SK-N-SH treated with all-trans-retinoic acid at 6 μM for 48 hours (cell line): ENCODE results near the gene CD244.

Source experiments
- ATAC-seq: fragments of 200-7000 bp; cut with Tn5 transposase; 3 replicates; pipeline ENCODE4 v1.9.1; 2020; ENCODE audit warnings: mild to moderate bottlenecking, moderate library complexity
- ARNTL ChIP-seq: fragments of 450-650 bp; formaldehyde crosslinking; IDR thresholded peaks from 2 replicates; pipeline ENCODE4 v1.5.0; 2020; ENCODE audit warnings: low read depth, mild to moderate bottlenecking, moderate library complexity, borderline replicate concordance
- BACH2 ChIP-seq: fragments of 250-450 bp; sonication (Bioruptor Pico); IDR thresholded peaks from 2 replicates; pipeline ENCODE4 v1.9.0; 2021; ENCODE audit warnings: mild to moderate bottlenecking, borderline replicate concordance
- CREB5 ChIP-seq: fragments of 250-450 bp; sonication (Bioruptor Pico); IDR thresholded peaks from 2 replicates; pipeline ENCODE4 v1.5.1; 2020; ENCODE audit warnings: low read depth, mild to moderate bottlenecking, moderate library complexity
- CSRNP3 ChIP-seq: fragments of 250-450 bp; sonication (Bioruptor Pico); IDR thresholded peaks from 2 replicates; pipeline ENCODE4 v1.5.1; 2021; ENCODE audit warnings: mild to moderate bottlenecking, moderate library complexity
- ESRRG ChIP-seq: fragments of 250-450 bp; sonication (Bioruptor Pico); IDR thresholded peaks from 2 replicates; pipeline ENCODE4 v1.6.1; 2021; ENCODE audit warnings: mild to moderate bottlenecking
- GLIS3 ChIP-seq: fragments of 250-450 bp; sonication (Bioruptor Pico); IDR thresholded peaks from 2 replicates; pipeline ENCODE4 v1.5.0; 2020; ENCODE audit warnings: mild to moderate bottlenecking, moderate library complexity
- ISL1 ChIP-seq: fragments of 250-450 bp; sonication (Bioruptor Pico); IDR thresholded peaks from 2 replicates; pipeline ENCODE4 v2.1.2; 2022; ENCODE audit warnings: mild to moderate bottlenecking, moderate library complexity
- RARB ChIP-seq: fragments of 250-450 bp; sonication (Bioruptor Pico); IDR thresholded peaks from 2 replicates; pipeline ENCODE4 v1.8.0; 2021; ENCODE audit warnings: mild to moderate bottlenecking, moderate library complexity
- TCF4 ChIP-seq: fragments of 250-450 bp; sonication (Bioruptor Pico); IDR thresholded peaks from 2 replicates; pipeline ENCODE4 v1.8.0; 2021; ENCODE audit warnings: mild to moderate bottlenecking, moderate library complexity, borderline replicate concordance
- ZC3H10 ChIP-seq: fragments of 250-450 bp; sonication (Bioruptor Pico); IDR thresholded peaks from 2 replicates; pipeline ENCODE4 v1.5.1; 2021; ENCODE audit warnings: mild to moderate bottlenecking, moderate library complexity
- ZFP3 ChIP-seq: fragments of 250-450 bp; sonication (Bioruptor Pico); IDR thresholded peaks from 2 replicates; pipeline ENCODE4 v1.5.0; 2020; ENCODE audit warnings: mild to moderate bottlenecking, moderate library complexity
- ZFP30 ChIP-seq: fragments of 450-650 bp; formaldehyde crosslinking; IDR thresholded peaks from 2 replicates; pipeline ENCODE4 v1.5.0; 2022; ENCODE audit warnings: mild to moderate bottlenecking, moderate library complexity
- ZNF565 ChIP-seq: fragments of 450-650 bp; formaldehyde crosslinking; conservative IDR thresholded peaks from 2 replicates; pipeline ENCODE4 v1.5.0; 2020; ENCODE audit warnings: low read depth, mild to moderate bottlenecking, moderate library complexity
- ZNF70 ChIP-seq: fragments of 450-650 bp; formaldehyde crosslinking; IDR thresholded peaks from 2 replicates; pipeline ENCODE4 v1.5.0; 2020; ENCODE audit warnings: mild to moderate bottlenecking, moderate library complexity
- ZNF8 ChIP-seq: fragments of 450-650 bp; formaldehyde crosslinking; IDR thresholded peaks from 2 replicates; pipeline ENCODE4 v1.5.0; 2020; ENCODE audit warnings: mild to moderate bottlenecking, moderate library complexity
- TF ChIP-seq, protein P1 (sequence below): fragments of 250-450 bp; sonication (Bioruptor Pico); IDR thresholded peaks from 2 replicates; pipeline ENCODE4 v1.5.0; 2020; ENCODE audit warnings: mild to moderate bottlenecking, moderate library complexity
- TF ChIP-seq, protein P2 (sequence below): fragments of 250-450 bp; sonication (Bioruptor Pico); IDR thresholded peaks from 2 replicates; pipeline ENCODE4 v1.8.0; 2021; ENCODE audit warnings: low read depth, mild to moderate bottlenecking, moderate library complexity, borderline replicate concordance
- TF ChIP-seq, protein P3 (sequence below): fragments of 250-450 bp; sonication (Bioruptor Pico); IDR thresholded peaks from 2 replicates; pipeline ENCODE4 v1.8.0; 2020; ENCODE audit warnings: mild to moderate bottlenecking, moderate library complexity, borderline replicate concordance

Gene CD244

DNA sequence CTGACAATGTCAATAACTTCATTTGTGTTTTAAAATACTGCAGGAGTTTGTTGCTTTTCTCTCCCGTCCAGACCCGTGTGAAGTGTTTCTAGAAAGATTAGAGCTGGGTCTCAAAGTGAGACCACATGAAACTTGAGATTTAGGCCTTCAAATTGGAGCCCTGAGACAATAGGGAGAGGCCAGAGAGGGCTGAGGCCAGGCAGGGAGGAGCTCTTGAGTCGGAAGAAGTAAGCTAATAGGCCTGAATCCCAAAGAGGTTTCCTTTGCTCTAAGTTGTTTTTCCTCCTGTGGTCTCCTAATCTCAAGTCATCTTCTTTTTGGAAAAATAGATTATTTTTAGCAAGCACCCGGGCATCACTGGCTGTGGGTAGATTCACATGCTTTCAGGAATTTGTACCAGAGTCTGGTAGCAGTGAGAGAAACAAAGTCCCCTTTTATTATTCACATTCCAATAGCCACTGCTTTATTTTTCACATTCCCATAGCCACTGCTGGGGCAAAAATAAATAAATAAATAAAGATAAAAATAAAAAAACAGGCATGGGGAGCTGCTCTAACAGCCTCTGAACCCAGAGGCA lies 25.6 kb downstream of the CD244 start (continued):
- TF ChIP-seq, protein P1, sequence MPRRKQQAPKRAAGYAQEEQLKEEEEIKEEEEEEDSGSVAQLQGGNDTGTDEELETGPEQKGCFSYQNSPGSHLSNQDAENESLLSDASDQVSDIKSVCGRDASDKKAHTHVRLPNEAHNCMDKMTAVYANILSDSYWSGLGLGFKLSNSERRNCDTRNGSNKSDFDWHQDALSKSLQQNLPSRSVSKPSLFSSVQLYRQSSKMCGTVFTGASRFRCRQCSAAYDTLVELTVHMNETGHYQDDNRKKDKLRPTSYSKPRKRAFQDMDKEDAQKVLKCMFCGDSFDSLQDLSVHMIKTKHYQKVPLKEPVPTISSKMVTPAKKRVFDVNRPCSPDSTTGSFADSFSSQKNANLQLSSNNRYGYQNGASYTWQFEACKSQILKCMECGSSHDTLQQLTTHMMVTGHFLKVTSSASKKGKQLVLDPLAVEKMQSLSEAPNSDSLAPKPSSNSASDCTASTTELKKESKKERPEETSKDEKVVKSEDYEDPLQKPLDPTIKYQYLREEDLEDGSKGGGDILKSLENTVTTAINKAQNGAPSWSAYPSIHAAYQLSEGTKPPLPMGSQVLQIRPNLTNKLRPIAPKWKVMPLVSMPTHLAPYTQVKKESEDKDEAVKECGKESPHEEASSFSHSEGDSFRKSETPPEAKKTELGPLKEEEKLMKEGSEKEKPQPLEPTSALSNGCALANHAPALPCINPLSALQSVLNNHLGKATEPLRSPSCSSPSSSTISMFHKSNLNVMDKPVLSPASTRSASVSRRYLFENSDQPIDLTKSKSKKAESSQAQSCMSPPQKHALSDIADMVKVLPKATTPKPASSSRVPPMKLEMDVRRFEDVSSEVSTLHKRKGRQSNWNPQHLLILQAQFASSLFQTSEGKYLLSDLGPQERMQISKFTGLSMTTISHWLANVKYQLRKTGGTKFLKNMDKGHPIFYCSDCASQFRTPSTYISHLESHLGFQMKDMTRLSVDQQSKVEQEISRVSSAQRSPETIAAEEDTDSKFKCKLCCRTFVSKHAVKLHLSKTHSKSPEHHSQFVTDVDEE (CRISPR knock-in tag) = no peak
- TF ChIP-seq, all 23 proteins: peak for 0

DNA sequence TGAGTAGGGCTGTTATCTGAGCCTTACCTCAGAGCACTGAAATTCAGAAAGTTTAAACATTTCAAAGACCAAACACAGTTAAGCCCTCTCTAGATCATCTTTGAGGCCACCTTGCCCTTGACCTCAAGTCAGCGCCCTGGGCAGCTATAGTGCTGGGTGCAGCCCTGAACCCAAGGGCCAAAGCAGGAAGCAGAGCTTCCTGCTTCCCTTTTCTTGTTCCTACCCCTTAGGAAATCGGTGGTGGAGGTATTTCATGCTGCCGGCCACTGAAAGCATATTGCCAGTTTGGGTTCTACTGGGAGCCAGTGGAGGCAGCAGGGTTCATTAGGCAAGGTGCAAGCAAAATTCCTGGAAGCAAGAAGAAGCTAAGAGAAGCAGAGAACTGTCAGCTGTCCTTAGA lies 26.1 kb downstream of the CD244 start:
- TF ChIP-seq CSRNP3 (CRISPR knock-in tag) (no peak), ZFP3 (CRISPR knock-in tag) (no peak), ARNTL (CRISPR knock-in tag) (no peak), ZC3H10 (CRISPR knock-in tag) (no peak), ZNF8 (CRISPR knock-in tag) (no peak), ZFP30 (CRISPR knock-in tag) (no peak), ESRRG (CRISPR knock-in tag) (no peak), ISL1 (CRISPR knock-in tag) (no peak), CREB5 (CRISPR knock-in tag) (no peak), ZNF70 (CRISPR knock-in tag) (no peak), RARB (CRISPR knock-in tag) (no peak), ZNF565 (no peak), BACH2 (CRISPR knock-in tag) (no peak), GLIS3 (CRISPR knock-in tag) (no peak), TCF4 (CRISPR knock-in tag) (no peak)
- TF ChIP-seq, protein P2, sequence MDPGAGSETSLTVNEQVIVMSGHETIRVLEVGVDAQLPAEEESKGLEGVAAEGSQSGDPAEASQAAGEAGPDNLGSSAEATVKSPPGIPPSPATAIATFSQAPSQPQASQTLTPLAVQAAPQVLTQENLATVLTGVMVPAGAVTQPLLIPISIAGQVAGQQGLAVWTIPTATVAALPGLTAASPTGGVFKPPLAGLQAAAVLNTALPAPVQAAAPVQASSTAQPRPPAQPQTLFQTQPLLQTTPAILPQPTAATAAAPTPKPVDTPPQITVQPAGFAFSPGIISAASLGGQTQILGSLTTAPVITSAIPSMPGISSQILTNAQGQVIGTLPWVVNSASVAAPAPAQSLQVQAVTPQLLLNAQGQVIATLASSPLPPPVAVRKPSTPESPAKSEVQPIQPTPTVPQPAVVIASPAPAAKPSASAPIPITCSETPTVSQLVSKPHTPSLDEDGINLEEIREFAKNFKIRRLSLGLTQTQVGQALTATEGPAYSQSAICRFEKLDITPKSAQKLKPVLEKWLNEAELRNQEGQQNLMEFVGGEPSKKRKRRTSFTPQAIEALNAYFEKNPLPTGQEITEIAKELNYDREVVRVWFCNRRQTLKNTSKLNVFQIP (CRISPR knock-in tag) = no peak
- TF ChIP-seq, protein P1 (CRISPR knock-in tag) = no peak
- TF ChIP-seq, protein P3, sequence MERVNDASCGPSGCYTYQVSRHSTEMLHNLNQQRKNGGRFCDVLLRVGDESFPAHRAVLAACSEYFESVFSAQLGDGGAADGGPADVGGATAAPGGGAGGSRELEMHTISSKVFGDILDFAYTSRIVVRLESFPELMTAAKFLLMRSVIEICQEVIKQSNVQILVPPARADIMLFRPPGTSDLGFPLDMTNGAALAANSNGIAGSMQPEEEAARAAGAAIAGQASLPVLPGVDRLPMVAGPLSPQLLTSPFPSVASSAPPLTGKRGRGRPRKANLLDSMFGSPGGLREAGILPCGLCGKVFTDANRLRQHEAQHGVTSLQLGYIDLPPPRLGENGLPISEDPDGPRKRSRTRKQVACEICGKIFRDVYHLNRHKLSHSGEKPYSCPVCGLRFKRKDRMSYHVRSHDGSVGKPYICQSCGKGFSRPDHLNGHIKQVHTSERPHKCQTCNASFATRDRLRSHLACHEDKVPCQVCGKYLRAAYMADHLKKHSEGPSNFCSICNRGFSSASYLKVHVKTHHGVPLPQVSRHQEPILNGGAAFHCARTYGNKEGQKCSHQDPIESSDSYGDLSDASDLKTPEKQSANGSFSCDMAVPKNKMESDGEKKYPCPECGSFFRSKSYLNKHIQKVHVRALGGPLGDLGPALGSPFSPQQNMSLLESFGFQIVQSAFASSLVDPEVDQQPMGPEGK (CRISPR knock-in tag) = no peak
- ATAC-seq = no peak

DNA sequence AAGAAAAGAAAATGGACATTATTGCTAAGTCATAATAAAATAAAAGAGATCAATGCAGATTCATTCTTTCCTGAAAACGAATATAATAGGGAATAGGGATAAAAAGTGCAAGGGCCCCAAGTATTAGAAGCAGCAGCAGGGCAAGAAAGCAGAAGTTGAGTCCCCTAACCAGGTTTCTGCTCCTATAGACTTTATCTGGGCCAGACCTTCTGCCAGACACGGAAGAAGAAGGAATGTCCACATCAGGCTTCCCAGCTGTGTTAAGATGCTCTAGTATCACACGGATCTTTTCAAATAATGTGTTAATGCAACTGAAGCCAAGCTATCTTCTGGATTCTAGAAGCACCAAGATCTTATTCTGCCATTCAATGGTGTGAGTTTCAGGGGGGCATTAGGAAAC lies 26.9 kb downstream of the CD244 start:
- ATAC-seq = no peak
- TF ChIP-seq ZFP30 (CRISPR knock-in tag) (no peak), ZFP3 (CRISPR knock-in tag) (no peak), TCF4 (CRISPR knock-in tag) (no peak)
- TF ChIP-seq, protein P3 (CRISPR knock-in tag) = no peak
- TF ChIP-seq, all 23 proteins: peak for 0
